Activated CD4-positive, alpha-beta T cell treated with anti-CD3 and anti-CD28 coated beads, Interleukin-2, amount 50 U/mL, for 1 hour (primary cell): ENCODE data around the gene METTL23.
"Not testable (repeated sequence)": the region's sequence is repeated elsewhere in the genome, so short reads cannot be mapped to it uniquely, and the experiment has no call there.

Experiments
- DNase-seq: peaks from one replicate; pipeline ENCODE4 v3.0.0-alpha.2; 2020

The METTL23 gene

DNA sequence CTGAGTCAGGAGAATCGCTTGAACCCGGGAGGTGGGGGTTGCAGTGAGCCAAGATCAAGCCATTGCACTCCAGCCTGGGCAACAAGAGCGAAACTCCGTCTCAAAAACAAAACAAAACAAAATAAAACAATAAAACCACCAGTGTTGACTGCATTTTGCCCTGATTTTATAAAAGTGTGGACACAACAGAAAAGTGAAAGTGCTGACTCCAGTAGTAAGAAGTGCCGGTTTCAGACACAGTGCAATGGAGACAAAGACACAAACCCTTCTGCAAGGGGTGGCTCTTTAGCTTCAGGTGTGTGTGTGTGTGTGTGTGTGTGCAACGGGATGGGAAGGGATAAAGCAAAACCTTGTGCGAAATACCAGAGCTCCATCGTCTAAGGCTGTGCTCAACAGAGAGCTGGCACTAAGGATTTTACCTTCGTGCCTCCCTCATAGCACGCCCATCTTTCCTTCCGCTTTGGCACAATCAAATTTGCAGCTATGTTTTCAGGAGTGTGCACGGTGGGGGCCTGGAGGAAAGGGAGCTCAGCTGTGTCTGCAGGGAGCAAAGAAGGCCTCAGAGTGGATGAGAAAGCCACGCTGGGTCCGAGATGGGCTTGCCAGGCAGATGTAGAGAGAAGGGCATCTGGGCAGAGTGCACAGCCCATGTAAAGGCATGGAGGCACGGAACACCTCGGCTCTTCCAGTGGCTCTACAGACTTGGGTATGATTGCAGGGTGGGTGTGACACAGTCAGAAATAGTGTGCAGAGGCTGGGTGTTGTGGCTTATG, 31.4 kb upstream of the METTL23 start:
- DNase-seq, result no peak

DNA sequence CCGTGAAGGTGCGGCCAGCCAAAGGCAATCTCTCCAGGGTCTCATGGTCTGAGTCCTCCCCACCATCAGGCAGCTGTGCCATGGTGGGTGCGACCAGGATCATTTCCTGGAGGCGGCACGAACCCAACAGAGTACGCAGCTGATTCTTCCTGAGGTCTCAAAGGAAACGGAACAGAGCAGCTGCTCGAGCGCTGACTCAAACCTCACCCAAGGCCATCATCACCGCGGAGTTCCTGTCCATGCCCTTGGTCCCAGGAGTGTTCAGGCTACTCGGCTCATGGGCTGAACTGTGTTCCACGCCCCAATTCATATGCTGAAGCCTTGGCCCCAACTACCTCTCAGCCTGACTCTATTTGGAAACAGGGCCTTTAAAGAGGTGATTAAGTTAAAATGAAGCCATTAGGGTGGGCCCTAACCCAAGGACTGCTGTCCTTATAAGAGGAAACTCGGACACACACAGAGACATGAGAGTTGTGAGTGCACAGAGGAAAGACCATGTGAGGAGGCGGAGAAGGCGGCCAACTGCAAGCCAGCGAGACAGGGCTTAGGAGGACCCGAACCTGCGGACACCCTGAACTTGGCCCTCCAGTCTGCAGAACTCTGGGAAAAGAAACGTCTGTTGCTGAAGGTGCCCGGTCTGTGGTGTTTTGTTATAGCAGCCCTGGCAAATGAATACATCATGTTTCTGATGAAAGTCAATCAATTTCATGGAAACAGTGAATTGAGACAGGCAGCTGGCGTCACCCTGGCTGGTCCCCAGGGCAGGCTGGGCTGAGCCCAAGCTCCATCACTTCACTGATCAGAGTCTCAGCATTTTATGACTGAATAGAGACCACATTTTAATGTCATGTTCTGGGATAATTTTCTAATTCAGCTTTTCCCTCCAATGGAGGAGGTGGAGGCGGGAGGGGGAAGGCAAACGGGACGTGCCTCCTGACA, 29.6 kb upstream of the METTL23 start:
- DNase-seq, result no peak

DNA sequence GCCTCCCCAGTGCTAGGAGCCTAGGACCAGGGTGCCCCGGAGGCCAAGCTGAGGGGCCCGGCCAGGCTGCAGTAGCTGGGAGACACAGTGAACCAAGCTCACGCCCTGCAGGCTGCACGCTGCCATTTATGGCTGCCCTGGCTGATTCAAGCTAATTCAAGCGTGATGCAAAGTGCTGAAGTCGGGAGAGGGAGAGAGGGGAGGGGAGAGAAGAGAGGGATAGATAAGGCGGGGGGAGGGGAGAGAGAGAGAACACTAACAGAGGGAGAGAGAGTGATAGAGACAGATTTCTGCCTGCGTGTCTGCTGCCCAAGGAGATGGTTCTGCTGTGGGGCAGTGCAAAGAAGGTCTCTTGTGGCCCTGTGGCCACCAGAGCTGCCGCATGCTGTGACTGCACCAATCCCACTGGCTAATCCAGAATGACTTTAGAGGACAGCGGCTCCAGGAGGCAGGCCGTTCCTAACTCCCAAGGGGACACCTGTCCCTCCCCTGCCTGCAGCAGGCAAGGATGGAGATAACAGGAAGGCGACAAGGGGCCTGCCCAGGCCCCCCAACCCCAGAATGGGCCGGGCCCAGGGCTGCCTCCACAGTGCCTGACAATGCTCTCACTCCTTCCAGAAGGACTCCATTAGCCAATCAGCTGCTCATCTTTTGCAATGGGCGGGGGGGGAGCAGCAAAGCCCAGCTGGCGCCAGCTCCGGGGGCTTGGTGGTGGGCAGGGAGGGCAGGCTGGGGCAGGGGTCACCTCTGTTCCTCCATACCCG, 28.8 kb upstream of the METTL23 start:
- no peak for DNase-seq

DNA sequence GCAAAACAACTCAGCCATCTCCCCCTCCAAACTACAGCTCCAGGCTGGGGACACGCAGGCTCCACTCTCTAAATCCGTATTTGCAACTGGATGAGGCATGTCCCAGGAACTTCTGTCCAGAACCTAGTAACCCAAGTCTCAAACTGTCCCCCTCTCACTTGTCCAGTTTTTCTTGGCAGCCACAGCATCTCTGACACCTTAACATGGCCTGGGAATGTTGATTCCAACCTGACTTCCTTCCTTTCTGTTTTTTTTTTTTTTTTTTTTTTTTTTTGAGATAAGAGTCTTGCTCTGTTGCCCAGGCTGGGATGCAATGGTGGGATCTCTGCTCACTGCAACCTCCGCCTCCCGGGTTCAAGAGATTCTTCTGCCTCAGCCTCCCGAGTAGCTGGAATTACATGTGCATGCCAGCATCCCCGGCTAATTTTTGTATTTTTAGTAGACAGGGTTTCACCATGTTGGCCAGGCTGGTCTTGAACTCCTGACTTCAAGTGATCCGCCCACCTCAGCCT, 28.1 kb upstream of the METTL23 start:
- DNase-seq, result not testable (repeated sequence)

DNA sequence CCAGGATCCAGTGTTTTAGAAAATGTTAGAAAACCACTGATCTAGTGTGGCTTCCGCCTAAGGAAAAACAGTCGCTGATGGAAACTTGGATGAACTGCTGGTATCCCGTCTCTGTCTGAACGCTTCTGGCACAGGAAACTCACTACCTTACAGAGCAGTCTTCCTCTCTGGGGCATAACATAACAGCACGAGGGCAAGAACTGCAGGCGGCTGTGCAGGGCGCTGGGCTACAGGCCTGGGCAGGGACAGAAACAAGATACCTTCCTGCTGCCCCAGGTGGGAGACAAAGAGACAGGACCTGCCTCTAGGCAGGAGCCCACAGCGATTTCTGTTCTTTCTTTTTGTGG, 26.4 kb upstream of the METTL23 start:
- no peak for DNase-seq

DNA sequence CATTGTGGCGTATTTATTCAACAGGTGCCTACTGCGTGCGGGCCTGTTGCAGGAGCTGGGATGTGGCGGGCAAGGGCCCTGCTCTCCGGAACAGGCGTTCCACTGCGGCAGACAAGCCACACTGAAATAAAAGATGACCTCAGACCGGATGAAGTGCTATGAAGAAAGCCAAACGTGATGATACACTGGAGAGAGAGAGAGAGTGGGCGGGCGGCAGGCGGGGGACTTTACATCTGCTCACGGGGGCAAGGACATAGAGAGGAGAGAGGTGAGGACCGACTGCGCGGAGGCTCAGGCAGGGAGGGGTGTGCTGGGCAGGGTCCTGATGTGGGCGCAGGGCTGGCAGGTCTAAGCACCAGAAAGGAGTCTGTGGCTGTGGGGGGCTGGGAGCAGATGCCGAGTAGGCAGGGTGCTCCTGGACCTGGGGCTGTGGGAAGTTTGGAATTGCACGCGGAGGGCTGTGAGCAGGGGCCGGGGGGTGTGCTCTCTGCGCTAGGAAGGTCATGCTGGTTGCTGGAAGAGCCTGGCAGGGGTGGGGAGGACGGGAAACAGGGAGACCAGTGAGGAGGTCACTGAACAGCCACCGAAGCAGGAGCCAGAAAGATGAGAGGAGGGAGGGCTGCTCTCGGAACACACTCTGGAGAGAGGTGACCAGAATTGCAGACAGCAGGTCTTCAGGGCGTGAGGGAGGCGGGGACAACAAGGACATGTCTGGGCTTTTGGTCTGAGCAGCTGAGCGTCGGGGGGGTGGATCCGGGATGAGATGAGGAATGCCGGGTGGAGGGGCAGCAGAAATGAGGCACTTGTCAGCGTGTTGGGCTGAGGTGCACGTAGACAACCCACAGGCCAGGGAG, 25.8 kb upstream of the METTL23 start:
- no peak for DNase-seq

DNA sequence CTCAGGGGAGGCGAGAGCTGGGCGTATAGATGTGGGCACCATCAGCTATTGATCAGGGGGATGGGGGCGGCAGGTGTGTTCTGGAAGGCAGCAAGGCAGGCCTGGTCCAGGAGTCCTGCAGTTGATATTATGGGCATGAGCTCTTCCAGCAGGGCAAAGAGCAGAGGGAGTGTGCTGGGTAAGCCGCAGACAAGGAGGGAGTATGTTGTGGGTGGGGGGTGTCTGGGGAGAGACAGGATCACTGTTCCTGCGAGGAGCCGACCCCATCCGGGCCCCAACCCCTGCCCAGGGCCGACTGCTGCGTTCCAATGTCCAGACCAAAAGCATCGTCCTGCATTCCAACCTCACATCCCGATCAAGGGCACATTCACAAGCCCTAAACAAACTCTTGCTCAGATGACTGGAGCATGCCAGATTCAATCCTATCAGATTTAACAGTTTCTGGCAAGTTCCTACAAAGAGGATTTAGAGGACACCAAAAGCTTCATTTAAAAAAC, 25.1 kb upstream of the METTL23 start:
- no peak for DNase-seq

DNA sequence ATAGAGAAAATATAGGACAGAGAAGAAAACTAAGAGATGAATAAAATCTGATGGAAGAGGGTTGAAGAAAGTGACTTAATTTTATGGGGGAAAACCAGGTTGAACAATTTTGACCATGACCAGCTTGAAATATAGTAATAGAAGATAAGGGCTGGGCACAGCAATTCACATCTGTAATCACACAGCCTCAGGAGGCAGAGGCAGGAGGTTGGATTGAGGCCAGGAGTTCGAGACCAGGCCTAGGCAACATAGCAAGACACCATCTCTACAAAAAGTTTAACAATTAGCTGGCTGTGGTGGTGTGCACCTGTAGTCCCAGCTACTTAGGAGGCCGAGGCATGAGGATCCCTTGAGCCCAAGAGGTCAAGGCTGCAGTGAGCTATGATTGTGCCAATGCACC, 24.6 kb upstream of the METTL23 start:
- no peak for DNase-seq

DNA sequence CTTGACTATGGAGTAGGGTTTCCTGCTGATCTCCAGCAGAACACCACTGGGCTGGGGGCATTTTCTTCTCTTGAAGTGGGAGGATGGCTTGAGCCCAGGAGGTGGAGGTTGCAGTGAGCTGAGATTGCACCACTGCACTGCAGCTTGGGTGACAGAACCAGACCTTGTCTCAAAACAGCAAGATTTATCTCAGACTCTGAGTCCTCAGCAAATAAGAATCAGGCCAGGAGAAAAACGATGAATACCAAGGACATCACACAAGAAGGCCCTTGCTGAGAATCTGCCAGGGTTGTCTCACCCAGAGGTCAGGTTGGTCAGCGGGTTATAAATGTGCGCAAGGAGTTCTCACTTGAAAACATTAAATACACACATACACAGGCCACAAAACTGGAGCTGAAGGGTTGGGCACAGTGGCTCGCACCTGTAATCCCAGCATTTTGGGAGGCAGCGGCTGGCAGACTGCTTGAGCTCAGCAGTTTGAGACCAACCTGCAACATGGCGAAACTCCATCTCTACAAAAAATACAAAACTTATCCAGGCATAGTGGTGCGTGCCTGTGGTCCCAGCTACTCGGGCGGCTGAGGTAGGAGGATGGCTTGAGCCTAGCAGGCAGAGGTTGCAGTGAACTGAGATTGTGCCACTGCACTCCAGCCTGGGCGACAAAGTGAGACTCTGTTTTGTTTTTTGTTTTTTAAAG, 23.6 kb upstream of the METTL23 start:
- DNase-seq, result no peak

DNA sequence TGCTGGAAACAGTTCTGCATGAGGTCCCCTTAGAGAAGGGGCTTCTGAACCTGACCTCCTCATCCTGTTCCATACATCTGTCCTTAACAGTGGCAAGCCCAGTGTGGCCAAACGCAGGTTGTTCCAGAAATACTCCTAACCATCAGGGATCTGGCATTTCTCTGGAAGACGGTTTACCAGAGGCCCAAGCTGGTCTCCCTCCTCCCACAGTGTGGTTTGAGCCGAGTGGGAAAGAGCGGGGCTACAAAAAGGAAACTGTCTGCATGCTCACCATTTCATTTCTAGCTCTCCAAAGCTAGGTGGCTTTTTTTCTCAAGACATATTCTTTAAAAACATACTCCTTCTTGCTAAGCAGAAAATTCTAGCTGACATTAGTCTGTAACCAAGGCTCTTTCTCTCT, 21.8 kb upstream of the METTL23 start:
- no peak for DNase-seq

DNA sequence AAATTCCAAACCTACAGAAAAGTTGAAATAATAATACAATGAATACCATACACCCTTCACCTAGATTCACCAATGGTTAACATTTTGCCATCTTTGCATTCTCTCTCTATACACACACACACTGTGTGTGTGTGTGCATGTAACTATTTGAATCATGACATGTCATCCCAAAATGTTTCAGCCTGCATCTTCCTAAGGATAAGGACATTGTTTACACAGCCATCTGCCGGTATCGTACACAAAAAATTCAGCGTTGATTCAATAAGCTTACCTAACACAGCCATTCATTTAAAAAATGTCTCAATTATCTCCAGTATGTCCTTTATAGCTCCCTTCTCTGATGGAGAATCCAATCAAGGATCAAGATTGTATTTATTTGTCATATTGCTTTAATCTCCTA, 19.8 kb upstream of the METTL23 start:
- no peak for DNase-seq

DNA sequence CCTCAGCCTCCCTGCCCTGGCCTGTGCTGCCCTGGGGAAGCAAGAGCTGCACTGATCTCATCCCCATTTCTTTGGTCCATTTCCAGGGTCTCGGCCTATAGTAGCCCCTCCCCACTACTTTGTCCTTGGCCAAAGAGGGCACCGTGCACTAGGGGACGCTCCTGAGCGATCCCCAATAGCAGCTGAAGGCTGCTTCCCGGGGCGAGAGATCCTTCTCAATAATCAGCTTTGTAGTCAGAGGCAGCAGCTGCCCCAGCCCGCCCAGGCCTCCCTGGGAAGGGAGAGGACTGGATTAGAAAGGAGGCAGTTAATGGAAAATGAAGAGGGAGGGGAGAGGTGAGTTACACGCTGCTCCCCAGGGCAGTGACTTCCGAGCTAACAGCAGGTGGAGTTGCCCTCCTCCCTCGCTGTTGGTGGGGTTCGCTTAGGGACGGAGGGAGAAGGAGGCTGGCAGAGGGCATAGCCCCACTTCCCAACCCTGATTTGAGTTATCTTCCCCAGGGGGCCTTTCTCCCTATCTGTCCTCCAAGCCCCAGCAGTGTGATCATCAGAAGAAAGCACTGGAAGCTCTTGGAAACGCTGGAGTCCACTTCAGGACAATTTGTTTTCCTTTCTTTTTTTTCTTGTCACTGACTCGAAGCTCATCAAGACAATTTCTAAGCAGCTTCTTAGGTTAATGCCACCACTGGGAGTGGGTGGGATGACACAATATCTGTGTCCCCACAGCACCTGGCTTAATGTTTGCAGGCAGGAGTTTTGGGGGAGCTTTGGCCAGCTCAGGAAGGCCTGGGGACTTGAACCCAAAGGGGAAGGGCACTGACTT, 18.4 kb upstream of the METTL23 start:
- DNase-seq, result no peak

DNA sequence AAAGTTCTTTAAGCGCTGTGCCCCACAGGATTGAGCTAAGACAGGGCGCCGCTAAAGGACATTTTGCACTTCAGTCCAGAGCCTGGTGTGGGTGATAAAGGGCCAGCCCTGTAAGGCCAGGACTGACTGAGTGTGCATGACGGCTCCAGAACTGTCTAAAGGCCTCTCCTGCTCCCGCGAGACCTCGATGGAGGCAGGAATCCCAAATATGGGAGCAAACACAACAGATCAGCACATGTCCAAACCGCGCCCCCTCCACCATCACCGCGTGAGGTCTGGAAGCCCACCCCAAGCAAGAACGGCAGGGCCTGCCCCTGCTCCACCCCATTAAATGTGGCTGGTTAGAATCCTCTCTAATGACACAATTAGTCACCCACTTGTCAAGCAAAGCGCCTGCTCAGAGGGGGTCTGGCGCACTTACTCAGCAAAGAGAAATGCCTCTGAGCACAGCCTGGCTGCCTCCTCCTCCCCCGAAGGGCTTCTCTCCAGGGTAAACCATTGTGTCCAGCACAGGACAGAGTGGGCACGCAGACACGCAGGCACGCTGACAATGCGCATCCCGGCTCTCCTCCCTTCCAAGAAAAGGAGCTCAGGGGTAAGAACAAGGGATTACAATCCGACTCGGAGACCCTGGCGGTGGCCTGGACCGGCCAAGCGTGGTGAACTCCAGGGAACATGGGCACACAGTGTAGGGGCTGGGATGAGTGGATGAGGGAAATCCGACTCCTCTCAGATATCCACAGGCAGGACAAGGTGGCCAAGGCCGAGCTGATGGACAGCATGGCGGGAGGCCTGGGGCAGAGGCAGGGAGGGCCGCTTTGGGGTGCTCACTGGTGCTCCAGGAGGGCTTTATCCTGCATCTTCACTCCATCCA, 17.3 kb upstream of the METTL23 start:
- no peak for DNase-seq

DNA sequence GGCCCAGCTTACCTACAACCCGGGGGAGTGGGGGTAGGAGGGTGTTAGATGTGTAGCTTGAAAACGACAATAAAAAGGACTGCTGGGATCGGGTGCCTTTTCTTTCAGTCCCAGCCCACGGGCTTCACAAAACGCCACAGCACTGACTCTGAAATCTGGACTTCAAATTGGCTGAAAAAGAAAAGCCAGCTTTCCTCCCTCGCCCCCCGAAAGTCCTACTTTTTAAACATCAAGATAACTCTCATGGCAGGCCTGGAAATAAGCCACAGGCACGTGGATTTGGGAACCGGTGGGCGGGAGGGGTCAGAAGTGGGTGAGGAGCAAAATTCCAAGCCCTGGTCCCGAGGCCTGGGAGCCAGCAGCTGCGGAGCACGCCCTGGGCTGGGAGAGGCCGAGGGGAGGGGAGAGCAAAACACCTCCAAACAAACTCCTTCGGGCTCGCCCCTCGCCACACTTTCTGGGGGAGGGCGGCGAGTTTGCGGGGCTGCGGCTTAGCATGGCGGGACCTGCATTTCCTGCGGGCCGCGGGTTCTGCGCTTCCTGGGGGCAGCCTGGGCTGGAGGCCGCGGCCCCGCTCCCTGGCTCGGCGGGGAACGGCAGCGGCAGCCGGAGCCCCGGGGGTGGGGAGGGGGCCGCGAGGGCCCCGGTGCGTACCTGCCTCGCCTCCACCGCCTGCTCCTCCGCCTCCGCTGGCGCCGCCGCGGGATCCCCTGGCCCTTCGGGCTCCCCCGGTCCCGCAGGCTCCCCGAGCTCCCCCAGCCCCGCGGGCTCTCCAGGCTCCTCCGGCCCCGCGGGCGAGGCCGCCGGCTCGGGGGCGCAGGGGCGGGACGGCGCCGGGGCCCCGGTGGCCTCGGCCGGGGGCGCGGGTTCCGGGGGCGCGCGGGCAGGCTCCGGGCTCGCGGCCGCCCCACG, 16.4 kb upstream of the METTL23 start:
- DNase-seq, result not testable (repeated sequence)

DNA sequence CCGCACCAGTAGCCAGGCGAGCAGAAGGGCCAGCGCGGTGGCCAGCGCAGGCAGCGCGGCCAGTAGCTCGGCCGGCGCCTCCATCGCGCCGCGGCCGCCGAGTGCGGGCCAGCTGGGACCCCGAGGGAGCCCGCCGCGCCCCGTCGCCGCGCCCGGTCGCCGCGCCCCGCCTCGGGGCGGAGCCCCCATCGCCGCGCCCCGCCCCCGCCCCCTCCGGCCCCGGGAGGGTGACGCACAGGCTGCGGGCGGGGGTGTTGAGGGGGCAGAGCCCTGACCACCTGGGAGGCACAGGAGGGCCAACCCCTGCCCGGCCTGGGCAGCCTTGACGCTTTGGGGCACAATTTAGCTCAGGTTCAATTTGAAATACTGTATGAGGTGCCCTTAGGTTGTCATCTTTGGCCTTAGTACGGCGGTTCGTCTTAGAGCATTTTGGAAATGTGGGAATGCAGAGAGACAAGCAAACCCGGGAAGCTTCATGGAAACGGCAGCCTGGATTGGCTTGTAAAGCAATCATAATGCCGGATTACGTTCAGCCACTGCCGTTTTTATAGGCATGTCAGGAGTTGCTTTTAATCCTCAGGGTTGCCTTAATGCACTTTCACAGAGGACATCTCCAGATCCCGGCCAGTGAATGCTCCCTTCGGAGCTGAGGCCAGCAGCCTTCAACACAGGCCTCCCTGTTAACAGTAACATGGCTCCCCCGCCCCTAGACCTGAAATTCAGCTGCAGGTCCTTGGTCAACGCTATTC, 15.6 kb upstream of the METTL23 start, which contains the start of gene MXRA7:
MXRA7 (minus strand) TSS at position 103 of the 749 bp plus-strand sequence; CDS start at position 84, 19 bp downstream.
- peak; percentile 48 for DNase-seq

DNA sequence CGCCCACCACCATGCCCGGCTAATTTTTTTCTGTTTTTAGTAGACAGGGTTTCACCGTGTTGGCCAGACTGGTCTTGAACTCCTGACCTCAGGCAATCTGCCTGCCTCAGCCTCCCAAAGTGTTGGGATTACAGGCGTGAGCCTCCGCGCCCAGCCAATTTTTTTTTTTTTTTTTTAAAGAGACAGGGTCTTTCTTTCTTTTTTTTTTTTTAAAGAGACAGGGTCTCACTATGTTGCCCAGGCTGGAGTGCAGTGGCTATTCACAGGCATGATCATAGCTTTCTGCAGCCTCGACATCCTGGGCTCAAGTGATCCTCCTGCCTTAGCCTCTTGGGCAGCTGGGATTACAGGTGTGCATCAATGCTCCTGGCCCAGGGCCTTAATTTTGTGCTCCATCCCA, 14.3 kb upstream of the METTL23 start:
- DNase-seq, result not testable (repeated sequence)

DNA sequence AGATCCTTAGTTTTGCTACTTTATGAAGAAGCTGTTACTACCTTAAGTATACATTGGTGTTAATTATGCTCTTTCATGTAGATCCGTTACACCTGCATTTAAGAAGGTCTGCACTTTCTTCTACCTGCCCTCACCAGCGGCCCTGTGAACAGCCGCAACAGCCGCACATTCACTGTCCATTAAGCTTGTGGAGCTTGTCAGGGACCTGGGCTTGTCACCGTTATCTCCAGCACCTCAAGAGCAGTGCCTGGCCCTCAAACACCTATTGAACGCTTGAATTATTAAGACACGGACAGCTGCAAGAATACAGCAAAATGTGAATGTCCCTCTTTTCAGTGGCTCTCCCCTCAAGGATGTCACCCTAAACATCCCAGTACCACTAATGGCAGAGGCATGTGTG, 12.9 kb upstream of the METTL23 start:
- DNase-seq, result no peak
